Measurements from ENCODE around the gene EFCAB11. TPM values are rescaled to one million over a fixed set of nuclear protein-coding genes. Genes with fewer than 3 reads are reported as not detected.

Gene EFCAB11
- total RNA-seq, 1 donor from 2014 or later, result 7.7 TPM

DNA sequence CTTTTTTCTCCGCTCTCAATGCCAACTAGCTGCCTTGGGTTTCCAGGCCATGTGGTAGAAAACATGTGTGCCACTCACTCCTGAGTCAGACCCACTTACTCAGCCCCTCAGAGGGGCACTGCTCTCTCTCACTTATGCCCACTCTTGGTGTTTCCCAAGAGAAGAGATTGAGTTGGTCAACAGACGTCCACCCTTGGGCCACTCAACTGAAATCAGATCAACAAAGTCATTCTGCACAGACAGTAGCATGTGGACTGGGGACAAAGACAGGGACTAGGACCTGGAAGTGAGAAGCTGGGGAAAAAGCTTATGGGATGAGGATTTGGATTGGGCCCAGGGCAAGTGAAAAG, 161.2 kb downstream of the EFCAB11 start:
- H3K27me3 Mint-ChIP-seq (ENCODE audit: low read depth), result no peaks in the 10 kb centered on the region
- no peaks in the 10 kb centered on the region for H3K36me3 Mint-ChIP-seq (ENCODE audit: low read depth)
- DNase-seq (ENCODE audit: low spot score), result no peak
- no peak overlapping the region for H3K27ac Mint-ChIP-seq (ENCODE audit: unreplicated experiment)
- TF ChIP-seq, protein P1, sequence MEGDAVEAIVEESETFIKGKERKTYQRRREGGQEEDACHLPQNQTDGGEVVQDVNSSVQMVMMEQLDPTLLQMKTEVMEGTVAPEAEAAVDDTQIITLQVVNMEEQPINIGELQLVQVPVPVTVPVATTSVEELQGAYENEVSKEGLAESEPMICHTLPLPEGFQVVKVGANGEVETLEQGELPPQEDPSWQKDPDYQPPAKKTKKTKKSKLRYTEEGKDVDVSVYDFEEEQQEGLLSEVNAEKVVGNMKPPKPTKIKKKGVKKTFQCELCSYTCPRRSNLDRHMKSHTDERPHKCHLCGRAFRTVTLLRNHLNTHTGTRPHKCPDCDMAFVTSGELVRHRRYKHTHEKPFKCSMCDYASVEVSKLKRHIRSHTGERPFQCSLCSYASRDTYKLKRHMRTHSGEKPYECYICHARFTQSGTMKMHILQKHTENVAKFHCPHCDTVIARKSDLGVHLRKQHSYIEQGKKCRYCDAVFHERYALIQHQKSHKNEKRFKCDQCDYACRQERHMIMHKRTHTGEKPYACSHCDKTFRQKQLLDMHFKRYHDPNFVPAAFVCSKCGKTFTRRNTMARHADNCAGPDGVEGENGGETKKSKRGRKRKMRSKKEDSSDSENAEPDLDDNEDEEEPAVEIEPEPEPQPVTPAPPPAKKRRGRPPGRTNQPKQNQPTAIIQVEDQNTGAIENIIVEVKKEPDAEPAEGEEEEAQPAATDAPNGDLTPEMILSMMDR (IDR thresholded peaks at IDR 0.05), result no peak
- H3K4me1 Mint-ChIP-seq (ENCODE audit: low read depth), result peaks cover 20% of the 10 kb centered on the region
- no peak overlapping the region for H3K4me3 Mint-ChIP-seq (ENCODE audit: unreplicated experiment)
- peaks cover 5% of the 10 kb centered on the region for H3K9me3 Mint-ChIP-seq (ENCODE audit: low read depth)

DNA sequence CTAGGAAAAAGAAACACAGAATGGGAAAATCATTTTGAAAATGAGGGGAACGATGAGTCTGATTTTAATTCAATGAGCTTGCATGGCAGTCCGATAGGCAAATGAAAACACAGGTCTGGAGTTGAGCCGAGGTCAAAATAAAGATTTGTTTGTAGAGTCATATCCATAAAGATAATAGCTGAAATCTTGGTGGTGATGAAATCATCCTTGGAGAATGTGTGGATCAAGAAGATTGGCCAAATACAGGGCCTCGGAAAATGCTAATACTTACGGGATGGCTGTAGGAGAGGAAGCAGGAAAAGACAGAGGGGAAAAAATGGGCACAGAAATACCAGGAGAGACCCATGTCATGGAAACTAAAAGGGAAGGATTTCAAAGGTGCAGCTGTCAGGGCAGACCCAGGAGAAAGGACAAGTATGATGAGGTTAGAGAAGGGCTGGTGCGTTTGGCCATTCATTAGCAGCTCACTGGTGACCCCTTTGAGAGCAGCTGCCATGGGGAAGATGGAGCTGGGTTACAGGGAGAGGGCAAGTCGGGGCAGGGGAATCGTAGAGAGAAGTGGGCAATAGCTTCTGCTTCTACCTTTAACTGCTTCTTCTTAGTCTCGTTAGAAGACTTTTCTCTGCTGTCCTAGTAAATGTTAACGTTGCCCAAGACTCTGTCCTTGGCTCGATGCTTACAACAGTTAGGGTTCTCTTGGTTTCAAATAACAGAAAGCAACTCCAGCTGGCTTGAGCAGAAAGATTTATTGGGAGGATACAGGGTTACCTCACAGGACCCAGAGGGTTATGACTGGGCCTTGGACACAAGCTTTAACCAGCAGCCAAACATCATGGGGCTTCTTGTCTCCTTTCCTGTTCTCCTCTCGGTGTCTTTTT, 161.8 kb downstream of the EFCAB11 start:
- TF ChIP-seq, protein P1 (IDR thresholded peaks at IDR 0.05), result no peak
- H3K4me1 Mint-ChIP-seq (ENCODE audit: low read depth), result peaks cover 20% of the 10 kb centered on the region
- H3K36me3 Mint-ChIP-seq (ENCODE audit: low read depth), result no peaks in the 10 kb centered on the region
- peaks cover 5% of the 10 kb centered on the region for H3K9me3 Mint-ChIP-seq (ENCODE audit: low read depth)
- no peak for DNase-seq (ENCODE audit: low spot score)
- H3K27ac Mint-ChIP-seq (ENCODE audit: unreplicated experiment), result no peak overlapping the region
- H3K4me3 Mint-ChIP-seq (ENCODE audit: unreplicated experiment), result no peak overlapping the region
- H3K27me3 Mint-ChIP-seq (ENCODE audit: low read depth), result no peaks in the 10 kb centered on the region

DNA sequence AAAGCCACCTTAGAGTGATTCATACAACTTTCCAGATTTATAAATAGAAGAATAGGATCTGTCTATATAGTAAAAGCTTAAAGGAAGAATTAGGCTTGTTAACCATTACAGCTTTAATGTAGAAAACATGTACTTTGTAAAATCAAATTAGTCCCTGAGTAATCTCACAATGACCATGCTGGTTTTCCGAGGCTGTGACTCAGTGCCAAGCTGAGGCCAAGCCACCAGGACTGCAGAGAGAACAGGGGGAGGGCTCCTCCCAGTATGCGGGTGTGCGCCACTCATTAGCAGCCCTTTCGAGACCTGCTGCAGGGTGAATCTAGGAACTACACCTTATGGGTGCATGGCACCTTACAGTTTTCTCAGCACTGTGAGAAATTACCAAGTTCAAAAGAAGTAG, 167.0 kb downstream of the EFCAB11 start:
- H3K36me3 Mint-ChIP-seq (ENCODE audit: low read depth), result no peaks in the 10 kb centered on the region
- no peak for DNase-seq (ENCODE audit: low spot score)
- H3K4me1 Mint-ChIP-seq (ENCODE audit: low read depth), result peaks cover 27% of the 10 kb centered on the region
- H3K27ac Mint-ChIP-seq (ENCODE audit: unreplicated experiment), result no peak overlapping the region
- TF ChIP-seq, protein P1 (IDR thresholded peaks at IDR 0.05), result no peak
- H3K27me3 Mint-ChIP-seq (ENCODE audit: low read depth), result no peaks in the 10 kb centered on the region
- H3K9me3 Mint-ChIP-seq (ENCODE audit: low read depth), result peaks cover 5% of the 10 kb centered on the region
- H3K4me3 Mint-ChIP-seq (ENCODE audit: unreplicated experiment), result no peak overlapping the region

DNA sequence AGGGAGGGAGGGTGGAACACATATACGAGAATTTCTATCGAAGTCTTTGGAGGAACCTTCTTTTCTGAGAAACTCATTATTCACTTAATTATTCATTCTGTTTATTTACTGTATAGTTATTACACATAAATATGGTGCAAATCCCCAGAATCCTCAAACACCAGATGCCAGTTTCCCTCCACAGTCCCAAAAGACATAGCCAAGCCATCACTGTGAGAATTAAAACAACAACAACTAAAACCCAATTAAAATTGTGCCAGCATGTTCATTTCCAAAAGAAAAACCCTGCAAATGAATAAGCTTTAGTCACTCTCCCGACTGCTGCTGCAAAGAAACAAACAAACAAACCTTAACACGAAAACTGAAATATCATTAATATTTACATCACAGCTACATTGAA, 173.5 kb downstream of the EFCAB11 start:
- H3K9me3 Mint-ChIP-seq (ENCODE audit: low read depth), result no peaks in the 10 kb centered on the region
- no peak overlapping the region for H3K4me3 Mint-ChIP-seq (ENCODE audit: unreplicated experiment)
- H3K27ac Mint-ChIP-seq (ENCODE audit: unreplicated experiment), result no peak overlapping the region
- peaks cover 14% of the 10 kb centered on the region for H3K4me1 Mint-ChIP-seq (ENCODE audit: low read depth)
- DNase-seq (ENCODE audit: low spot score), result no peak
- no peaks in the 10 kb centered on the region for H3K36me3 Mint-ChIP-seq (ENCODE audit: low read depth)
- TF ChIP-seq, protein P1 (IDR thresholded peaks at IDR 0.05), result no peak
- no peaks in the 10 kb centered on the region for H3K27me3 Mint-ChIP-seq (ENCODE audit: low read depth)

DNA sequence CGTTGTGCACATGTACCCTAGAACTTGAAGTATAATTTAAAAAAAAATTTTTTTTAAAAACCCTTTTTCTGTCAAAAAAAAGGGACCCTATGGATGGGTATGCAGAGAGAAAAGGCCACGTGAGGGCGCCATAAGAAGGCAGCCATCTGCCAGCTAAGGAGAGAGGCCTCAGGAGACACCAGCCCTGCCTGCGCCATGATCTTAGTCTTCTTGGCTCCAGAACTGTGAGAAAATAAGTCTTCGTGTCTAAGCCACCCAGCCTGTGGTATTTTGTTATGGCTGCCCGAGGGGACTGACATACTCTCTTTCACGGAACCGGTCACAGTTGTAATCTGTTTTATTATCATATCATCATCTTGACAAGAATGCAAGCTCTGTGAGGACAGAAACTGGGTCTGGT, 174.8 kb downstream of the EFCAB11 start:
- H3K36me3 Mint-ChIP-seq (ENCODE audit: low read depth), result no peaks in the 10 kb centered on the region

More for the DNA sequence above, 174.8 kb downstream of the EFCAB11 start:
- no peaks in the 10 kb centered on the region for H3K27me3 Mint-ChIP-seq (ENCODE audit: low read depth)
- TF ChIP-seq, protein P1 (IDR thresholded peaks at IDR 0.05), result no peak
- H3K9me3 Mint-ChIP-seq (ENCODE audit: low read depth), result no peaks in the 10 kb centered on the region
- H3K27ac Mint-ChIP-seq (ENCODE audit: unreplicated experiment), result no peak overlapping the region
- H3K4me3 Mint-ChIP-seq (ENCODE audit: unreplicated experiment), result no peak overlapping the region
- H3K4me1 Mint-ChIP-seq (ENCODE audit: low read depth), result peaks cover 14% of the 10 kb centered on the region
- no peak for DNase-seq (ENCODE audit: low spot score)

Measured in chondrocyte (in vitro differentiated cells).